Measurements from ENCODE around the gene MCU.
"Not testable (repeated sequence)": the region's sequence is repeated elsewhere in the genome, so short reads cannot be mapped to it uniquely, and the experiment has no call there.

MCU gene

GRCh38 chr10:72685264-72685921, 6.5 kb upstream of the MCU start:
- TF ChIP-seq CTCF (IDR thresholded peaks at IDR 0.05; ENCODE audit: control insufficient read depth, extremely low read depth, insufficient read depth): no peak
- no peak for DNase-seq (ENCODE audit: low read depth)

GRCh38 chr10:72686430-72686829, 5.5 kb upstream of the MCU start:
- H3K4me3 ChIP-seq (ENCODE audit: low read depth, low read length): not testable (repeated sequence)

More at GRCh38 chr10:72685264-72685921, 6.5 kb upstream of the MCU start:
- H3K4me3 ChIP-seq (ENCODE audit: low read depth, low read length): no peak overlapping the region

GRCh38 chr10:72687035-72687434, 4.9 kb upstream of the MCU start:
- TF ChIP-seq CTCF (IDR thresholded peaks at IDR 0.05; ENCODE audit: control insufficient read depth, extremely low read depth, insufficient read depth): no peak
- H3K4me3 ChIP-seq (ENCODE audit: low read depth, low read length): no peak overlapping the region
- DNase-seq (ENCODE audit: low read depth): no peak

More at GRCh38 chr10:72686430-72686829, 5.5 kb upstream of the MCU start:
- DNase-seq (ENCODE audit: low read depth): not testable (repeated sequence)

- DNase-seq (ENCODE audit: low read depth): no peak
- no peak for TF ChIP-seq CTCF (IDR thresholded peaks at IDR 0.05; ENCODE audit: control insufficient read depth, extremely low read depth, insufficient read depth)
- no peak overlapping the region for H3K4me3 ChIP-seq (ENCODE audit: low read depth, low read length)
These were observed 3.7 kb upstream of the MCU start for GRCh38 chr10:72688208-72688651.

GRCh38 chr10:72689660-72690059, 2.3 kb upstream of the MCU start:
- no peak for TF ChIP-seq CTCF (IDR thresholded peaks at IDR 0.05; ENCODE audit: control insufficient read depth, extremely low read depth, insufficient read depth)
- DNase-seq (ENCODE audit: low read depth): no peak
- no peak overlapping the region for H3K4me3 ChIP-seq (ENCODE audit: low read depth, low read length)

GRCh38 chr10:72690071-72690755, 1.7 kb upstream of the MCU start:
- no peak overlapping the region for H3K4me3 ChIP-seq (ENCODE audit: low read depth, low read length)
- no peak for DNase-seq (ENCODE audit: low read depth)
- no peak for TF ChIP-seq CTCF (IDR thresholded peaks at IDR 0.05; ENCODE audit: control insufficient read depth, extremely low read depth, insufficient read depth)

GRCh38 chr10:72691470-72691862, 477 bp upstream of the MCU start:
- no peak for TF ChIP-seq CTCF (IDR thresholded peaks at IDR 0.05; ENCODE audit: control insufficient read depth, extremely low read depth, insufficient read depth)
- peak overlapping the region; percentile 78 for H3K4me3 ChIP-seq (ENCODE audit: low read depth, low read length)
- DNase-seq (ENCODE audit: low read depth): no peak

All from LNCaP clone FGC (cell line).